NCI-H2029 treated with DMSO at 0.1 percent for 48 hours (cell line): Measurements from ENCODE around the gene ADAM19.
"Not testable (repeated sequence)": the region's sequence is repeated elsewhere in the genome, so short reads cannot be mapped to it uniquely, and the experiment has no call there.

Experiments
- DNase-seq: peaks from one replicate; lab custom pipeline; 2025; lab: John Stamatoyannopoulos, UW

ADAM19 gene

DNA sequence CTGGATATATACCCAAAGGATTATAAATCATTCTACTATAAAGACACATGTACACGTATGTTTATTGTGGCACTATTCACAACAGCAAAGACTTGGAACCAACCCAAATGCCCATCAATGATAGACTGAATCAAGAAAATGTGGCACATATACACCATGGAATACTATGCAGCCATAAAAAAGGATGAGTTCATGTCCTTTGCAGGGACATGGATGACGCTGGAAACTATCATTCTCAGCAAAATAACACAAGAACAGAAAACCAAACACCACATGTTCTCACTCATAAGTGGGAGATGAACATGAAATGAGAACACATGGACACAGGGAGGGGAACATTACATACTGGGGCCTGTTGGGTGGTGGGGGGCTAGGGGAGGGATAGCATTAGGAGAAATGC is 92.9 kb downstream of the ADAM19 start:
- not testable (repeated sequence) for DNase-seq

GRCh38 chr5:157481666-157482065 is 93.9 kb downstream of the ADAM19 start:
- DNase-seq = no peak

GRCh38 chr5:157481265-157481664 is 94.3 kb downstream of the ADAM19 start:
- DNase-seq = no peak

DNA sequence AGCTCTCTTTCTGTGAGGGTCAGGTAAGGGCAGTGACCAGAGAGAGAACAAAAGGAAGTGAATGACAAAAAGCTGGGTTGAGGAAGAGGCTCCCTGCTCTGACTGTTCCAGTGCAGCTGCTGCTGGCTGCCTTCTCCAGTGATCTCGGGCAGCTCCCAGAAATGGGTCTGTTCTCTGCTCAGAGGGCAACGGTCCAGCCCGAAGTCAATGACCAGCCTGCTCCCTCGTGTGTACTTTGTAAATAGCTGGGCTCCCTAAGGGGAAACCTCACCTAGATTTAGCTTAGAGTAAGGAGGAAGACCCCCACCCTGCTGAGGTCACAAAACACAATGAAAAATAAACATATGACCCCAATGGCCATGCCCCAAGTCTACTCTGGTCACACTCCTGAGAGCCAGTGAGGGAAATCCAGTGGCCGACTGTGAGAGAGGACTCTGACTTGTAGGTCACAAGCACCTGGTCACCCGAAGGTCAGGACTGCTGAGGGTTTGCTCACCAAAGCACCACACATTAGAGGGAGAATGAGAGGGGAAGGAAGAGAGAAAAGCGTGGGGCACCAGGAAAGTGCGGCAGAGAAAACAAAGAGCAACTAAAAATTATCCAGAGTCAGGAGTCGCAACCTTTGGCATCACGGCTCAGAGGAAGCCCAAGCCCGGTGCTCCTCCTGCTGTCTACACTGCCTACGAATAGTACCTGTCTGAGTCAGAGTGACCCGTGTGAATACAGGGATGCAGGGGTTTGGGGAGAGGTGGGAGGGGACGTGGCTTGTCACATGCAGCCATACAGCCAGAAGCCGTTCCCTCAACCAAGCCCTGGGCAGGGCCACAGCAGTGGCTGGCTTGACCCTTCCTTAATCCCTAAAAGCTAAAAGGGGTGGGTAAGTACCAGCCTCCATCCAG is 95.7 kb downstream of the ADAM19 start:
- DNase-seq = no peak

DNA sequence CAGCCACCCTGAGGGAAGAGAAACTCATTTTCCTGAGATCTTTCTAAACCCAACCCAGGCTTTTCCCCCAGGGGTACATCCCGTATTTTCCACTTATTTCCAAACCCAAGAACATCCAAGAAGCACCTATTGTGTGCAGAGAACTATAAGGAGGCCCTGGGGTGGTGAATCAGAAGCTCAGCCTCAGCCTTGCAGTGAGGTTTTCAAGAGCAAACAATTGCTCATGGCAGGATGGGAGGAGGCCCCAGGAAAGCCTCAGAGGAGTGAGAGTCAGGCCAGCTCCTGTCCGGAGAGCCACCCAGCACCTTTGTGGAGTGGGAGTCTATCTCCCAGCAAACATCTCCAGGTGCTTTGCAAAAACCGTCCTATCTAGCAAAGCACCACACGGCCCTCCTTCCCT is 96.4 kb downstream of the ADAM19 start:
- no peak for DNase-seq

GRCh38 chr5:157478726-157479125 is 96.8 kb downstream of the ADAM19 start:
- no peak for DNase-seq

DNA sequence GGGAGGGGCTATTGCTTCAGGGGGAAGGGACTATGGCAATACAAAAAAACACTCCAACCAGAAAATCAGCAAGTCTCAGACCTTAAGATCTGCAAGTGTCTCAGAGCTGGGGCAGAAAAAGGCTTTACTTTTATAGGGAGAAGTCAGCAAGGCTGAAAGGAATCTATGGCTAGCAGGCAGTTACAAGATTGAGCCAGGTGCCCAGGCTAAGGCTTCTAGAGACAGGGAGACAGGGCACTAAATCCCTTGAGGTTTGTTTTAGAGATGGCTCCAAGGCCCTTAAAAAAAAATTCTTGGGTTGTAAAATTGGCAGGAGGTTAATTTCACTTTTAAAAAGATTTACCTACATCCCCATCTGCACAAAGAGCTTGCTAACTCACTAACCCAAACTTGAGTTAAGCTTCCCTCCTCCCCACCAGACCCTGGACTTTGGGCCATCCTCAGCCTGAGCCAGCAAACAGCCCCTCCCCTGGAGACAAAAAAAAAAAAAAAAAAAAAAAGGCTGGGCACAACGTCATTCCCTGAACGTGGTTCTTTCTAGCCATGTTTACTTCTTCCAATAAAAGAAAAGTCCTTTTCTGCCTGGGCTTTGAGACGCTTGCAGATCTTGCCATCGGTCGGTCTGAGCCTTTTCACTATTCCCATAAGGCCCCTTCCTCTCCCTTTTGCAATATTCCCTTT is 97.6 kb downstream of the ADAM19 start:
- no peak for DNase-seq

- peak; percentile 47 for DNase-seq
These were observed 98.7 kb downstream of the ADAM19 start for GRCh38 chr5:157476702-157477408.

- no peak for DNase-seq
These were observed 100.1 kb downstream of the ADAM19 start for GRCh38 chr5:157475432-157475831.

GRCh38 chr5:157473383-157474320 is 101.9 kb downstream of the ADAM19 start:
- no peak for DNase-seq

- DNase-seq = no peak
These were observed 103.9 kb downstream of the ADAM19 start for GRCh38 chr5:157471709-157472108.

GRCh38 chr5:157470631-157471030 is 104.9 kb downstream of the ADAM19 start:
- DNase-seq = no peak

GRCh38 chr5:157469687-157470086 is 105.9 kb downstream of the ADAM19 start:
- DNase-seq = no peak

GRCh38 chr5:157469073-157469472 is 106.5 kb downstream of the ADAM19 start:
- no peak for DNase-seq

DNA sequence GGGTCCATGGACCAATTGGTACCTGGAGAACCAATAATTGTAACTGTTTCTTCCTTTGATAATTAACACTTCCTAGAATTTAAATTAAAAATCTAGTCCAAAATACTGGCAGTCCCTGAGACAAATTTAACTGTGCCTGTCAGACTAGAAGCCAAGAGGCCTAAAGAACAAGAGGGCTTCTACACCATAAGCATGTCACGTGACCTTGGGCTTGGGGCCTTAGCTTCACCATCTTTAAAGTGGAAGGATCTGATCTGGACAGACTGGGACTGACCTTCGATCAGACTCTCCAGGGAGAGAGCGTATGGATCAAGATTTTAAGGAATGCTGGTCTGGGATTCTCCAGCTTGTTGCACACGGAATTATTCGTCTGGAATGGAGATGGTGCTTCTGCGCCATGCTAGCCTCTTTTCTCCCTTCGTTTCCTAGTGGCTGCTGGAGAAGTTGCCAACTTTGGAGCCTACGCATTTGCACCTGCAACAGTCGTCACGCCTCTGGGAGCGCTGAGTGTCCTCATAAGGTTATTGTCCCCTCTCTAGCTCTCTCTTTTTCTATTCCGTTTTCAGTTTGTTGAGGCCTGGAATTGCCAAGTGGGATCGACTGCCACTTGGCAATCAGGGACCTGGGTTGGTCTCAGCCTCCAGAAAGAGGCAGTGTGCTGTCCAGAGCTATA is 107.1 kb downstream of the ADAM19 start:
- no peak for DNase-seq

GRCh38 chr5:157464519-157465171 is 110.9 kb downstream of the ADAM19 start:
- no peak for DNase-seq

- no peak for DNase-seq
These were observed 111.7 kb downstream of the ADAM19 start for GRCh38 chr5:157463621-157464518.

- no peak for DNase-seq
These were observed 112.5 kb downstream of the ADAM19 start for GRCh38 chr5:157463081-157463480.
